ENCODE data around the gene PTDSS2.

Gene PTDSS2

DNA sequence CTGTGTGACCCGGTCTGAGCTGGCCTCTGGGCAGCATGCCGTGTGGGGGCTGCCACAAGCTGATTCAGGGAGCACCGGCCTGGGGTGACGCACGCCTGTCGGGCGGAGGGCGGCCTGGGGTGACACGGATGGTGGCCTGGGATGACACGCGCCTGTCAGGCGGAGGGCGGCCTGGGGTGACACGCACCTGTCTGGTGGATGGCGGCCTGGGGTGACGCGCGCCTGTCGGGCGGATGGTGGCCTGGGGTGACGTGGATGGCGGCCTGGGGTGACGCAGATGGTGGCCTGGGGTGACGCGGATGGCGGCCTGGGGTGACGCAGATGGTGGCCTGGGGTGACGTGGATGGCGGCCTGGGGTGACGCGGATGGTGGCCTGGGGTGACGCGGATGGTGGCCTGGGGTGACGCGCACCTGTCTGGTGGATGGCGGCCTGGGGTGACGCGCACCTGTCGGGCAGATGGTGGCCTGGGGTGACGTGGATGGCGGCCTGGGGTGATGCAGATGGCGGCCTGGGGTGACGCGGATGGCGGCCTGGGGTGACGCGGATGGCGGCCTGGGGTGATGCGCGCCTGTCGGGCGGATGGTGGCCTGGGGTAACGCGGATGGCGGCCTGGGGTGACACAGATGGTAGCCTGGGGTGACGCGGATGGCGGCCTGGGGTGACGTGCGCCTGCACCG lies 21.5 kb downstream of the PTDSS2 start:
- no peak for DNase-seq

DNA sequence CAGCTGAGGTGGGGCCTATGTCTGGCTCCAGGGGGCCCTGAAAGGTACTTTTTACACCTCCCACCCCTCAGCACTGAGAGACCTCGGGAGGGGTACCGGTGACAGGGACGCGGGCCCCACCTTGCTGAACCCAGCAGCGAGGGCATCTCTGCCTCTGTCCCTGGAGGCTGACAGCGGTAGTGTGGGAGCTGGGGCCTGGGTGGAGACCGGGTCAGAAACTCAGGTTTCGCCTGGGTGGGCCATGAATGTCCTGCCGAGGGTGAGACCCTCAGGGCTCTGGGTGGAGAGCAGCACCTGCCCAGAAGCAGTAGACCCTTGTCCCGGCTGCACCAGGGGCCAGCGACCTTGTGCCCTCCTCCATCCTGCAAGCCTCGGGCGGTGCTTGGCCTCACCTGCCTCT lies 22.2 kb downstream of the PTDSS2 start:
- no peak for DNase-seq

DNA sequence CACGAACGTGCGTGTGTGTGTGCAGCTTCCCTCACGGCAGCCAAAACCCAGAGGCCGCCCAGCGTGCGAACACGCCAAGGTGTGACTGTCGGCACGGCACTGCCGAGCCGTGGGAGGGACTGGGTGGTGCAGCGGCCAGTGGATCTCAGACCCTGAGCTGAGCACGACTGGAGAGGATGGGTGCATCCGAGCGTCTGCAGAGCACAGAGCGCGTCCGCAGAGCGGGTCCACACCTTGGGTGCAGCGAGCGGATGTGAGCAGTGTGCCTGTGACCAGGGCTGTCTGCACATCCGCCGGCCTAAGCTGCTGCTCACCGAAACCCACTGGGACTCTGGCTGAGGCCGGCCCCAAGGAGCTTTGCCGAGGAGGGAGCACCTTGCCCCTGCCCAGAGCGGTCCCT lies 22.7 kb downstream of the PTDSS2 start:
- DNase-seq: no peak

DNA sequence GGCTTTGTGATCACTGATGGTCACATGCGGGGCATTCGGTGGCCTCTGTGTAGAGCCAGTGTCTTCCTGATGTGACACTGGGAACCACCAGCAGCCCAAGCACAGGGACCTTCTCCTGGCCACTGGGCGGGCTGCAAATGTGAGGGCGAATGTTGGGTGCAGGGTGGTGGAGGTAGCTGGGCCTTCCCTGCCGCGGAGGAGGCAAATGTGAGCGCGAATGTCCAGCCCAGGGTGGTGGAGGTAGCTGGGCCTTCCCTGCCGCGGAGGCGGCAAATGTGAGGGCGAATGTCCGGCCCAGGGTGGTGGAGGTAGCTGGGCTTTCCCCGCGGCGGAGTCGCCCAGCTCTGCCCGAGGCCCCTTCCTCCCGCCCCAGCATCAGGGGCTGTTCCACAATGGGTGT lies 23.3 kb downstream of the PTDSS2 start:
- DNase-seq: no peak

DNA sequence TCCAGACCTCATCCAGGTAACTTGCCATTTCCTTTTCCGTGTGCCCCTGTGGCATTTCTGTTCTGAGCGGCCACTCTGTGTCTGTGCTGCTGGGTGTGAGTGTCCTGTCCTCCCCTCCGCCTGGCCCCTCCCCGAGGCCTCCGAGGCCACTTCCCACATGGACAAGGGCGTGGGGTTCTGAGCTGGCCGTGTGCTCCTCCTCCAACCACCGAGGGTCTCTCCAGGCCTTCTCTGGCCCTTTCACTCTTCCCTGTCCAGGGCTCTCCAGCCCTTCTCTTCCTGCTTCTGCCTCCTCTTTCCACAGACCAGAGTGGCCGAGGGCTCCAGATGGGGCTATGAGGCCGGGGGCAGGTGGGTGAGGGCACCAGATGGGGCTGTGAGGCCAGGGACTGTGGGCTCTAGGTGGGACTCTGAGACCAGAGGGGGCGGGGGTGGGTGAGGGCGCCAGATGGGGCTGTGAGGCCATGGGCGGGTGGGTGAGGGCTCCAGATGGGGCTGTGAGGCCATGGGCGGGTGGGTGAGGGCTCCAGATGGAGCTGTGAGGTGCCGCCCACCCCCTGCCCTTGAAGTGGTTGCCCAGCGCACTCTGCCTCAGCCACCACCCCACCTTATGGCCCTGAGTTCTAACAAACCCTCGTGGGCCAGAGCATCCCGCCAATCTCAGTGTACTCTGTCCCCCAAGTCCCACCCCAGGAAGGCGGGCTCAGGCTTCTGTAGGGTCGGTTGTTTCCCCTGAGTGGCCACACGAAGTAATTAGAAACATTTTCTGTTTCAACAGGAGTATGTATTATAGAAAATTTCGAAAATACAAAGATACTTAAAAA lies 24.1 kb downstream of the PTDSS2 start:
- DNase-seq: no peak

DNA sequence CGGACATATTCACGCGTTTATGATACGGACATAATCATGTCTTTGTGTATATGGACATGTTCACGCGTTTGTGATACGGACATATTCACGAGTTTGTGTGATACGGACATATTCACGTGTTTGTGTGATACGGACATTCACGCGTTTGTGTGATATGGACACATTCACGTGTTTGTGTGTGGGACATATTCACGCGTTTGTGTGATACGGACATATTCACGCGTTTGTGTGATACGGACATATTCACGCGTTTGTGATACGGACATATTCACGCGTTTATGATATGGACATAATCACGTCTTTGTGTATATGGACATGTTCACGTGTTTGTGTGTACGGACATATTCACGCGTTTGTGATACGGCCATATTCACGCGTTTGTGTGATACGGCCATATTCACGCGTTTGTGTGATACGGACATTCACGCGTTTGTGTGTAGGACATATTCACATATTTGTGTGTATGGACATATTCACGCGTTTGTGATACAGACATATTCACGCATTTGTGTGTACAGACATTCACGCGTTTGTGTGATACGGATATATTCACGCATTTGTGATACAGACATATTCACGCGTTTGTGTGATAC lies 24.9 kb downstream of the PTDSS2 start:
- DNase-seq: no peak

DNA sequence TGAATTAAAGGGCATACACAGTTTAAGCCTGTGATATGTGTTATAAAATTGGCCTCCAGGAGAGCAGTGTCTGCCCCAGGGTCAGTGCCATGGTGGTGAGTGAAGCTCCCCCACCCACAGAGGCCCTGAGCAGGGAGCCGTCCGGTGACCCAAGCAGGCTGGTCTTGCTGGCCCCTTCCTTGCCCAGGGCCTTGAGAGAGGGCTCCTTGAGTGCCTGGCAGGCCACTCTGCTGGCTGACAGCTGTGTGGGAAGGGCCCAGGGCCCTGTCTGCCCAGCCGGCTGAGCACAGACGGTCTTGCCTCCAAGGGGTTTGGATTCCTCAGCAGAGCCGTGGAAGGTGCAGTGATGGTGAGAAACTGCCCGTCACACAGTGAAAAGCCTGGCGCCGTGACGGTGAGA lies 25.9 kb downstream of the PTDSS2 start:
- no peak for DNase-seq

DNA sequence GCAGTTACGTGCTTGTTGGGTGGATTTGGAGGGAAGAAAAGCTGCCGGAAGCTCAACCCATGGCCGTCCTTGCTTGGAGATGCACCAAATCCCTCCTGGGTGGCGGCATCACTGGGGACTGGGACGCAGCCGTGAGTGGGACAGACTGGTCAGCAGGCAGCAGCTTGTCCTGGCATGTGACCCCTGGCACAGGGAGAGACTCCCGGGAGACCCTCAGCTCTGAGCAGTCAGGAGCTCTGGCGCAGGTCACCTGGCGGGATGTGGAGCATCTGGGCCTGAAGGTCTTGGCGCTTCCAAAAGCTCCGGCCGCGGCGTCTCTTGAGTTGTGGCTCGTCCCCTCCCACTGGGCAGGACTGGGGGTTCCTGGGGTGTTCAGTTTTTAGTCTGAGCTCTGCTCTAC lies 26.3 kb downstream of the PTDSS2 start:
- DNase-seq: no peak

DNA sequence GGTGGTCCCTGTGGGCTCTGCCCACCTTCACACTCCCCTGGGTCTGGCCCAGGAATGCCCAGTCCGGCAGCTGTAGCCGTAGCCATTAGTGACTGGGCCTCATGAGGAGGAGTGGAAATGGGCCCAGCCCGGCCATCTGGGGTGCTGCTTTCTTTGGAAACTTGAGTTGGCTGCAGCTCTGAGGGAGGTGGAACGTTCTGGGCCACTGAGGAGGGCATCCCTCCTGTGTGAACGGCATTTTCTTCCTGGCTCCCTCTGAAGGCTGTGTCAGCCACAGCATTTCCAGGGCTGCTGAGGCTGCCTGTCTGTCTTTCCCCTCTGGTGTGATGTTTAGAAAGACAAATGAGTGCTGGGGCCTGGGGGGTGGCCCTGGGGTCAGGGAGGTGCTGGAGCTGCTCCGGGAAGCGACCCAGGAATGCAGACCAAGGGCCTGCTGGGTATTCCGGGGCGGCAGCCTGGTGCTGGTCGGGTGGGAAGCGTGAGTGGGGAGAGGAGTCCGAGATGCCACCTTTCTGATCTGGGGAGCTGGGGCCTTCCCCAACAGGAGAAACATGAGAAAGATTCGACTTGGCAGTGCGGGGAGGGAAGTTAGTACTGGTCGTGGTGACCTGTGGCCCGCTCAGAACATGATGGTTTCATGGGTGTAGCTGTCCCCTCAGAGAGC lies 27.1 kb downstream of the PTDSS2 start:
- no peak for DNase-seq

DNA sequence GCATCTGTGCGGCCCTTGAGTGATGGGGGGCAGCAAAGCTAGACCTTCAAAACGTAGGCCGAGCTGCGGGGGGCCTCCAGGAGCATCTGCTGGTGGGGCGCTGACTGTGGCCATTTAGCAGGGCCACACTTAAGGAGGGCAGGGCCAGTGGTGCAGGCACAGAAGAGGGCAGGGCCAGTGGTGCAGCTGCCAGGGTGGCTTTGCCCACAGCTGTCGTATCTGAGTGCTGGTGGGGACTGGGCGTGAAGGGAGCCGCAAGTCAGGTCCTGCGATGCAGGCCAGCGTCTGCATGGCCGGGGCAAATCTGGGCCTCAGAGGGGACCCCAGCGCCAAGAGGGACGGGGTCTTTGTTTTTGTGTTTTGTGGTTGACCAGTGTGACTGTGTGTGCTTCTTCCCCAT lies 29.2 kb downstream of the PTDSS2 start:
- DNase-seq: no peak

DNA sequence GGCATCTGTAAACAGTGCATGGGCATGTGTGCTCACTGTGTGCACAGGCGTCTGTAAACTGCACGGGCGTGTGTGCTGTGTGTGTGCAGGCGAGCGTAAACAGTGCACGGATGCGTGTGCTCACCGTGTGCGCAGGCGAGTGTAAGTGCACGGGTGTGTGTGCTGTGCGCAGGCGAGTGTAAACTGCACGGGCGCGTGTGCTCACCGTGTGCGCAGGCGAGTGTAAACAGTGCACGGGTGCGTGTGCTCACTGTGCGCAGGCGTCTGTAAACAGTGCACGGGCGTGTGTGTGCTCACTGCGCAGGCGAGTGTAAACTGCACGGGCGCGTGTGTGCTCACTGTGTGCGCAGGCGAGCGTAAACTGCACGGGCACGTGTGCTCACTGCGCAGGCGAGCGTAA lies 34.5 kb downstream of the PTDSS2 start:
- no peak for DNase-seq

DNA sequence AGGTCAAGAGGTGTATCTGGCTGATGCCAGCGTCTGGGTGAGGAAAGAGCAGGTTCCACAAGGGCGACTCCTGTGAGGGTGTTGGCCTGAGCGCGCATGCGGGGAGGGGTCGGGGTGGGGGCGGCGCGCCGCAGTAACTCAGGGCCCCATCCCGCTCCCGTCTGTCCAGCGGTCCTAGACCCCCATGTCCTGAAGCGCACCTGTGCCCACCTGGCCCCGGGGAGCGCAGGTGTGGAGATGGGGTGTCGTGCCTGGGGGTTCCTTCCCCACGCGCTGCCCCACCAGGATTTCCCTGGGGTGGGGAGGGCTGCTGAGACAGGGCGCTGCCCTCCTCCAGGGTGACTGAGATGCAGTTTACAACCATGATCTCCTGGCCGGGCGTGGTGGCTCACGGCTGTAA lies 36.1 kb downstream of the PTDSS2 start:
- no peak for DNase-seq

DNA sequence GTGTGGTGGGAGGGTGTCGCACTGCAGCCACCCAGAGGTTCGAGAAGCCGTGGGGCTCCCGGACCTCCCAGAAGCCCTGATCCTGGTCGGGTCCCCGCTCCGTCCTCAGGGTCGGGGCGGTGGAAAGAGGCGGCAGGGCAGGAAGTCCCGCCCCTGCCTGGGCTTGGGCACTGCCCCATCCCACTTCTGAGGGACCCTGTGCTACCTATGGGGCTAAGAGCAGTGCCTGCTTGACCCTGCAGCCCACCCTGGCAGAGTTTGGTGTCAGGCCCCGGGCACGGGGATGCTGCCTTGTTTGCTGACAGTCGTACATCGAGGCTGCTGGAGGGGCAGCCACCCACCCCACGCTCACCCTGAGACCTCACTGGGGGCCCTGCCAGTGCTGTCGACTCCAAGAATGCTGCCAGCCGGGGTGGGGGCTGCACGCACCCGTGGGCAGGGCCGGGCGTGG lies 37.5 kb downstream of the PTDSS2 start:
- DNase-seq: no peak

DNA sequence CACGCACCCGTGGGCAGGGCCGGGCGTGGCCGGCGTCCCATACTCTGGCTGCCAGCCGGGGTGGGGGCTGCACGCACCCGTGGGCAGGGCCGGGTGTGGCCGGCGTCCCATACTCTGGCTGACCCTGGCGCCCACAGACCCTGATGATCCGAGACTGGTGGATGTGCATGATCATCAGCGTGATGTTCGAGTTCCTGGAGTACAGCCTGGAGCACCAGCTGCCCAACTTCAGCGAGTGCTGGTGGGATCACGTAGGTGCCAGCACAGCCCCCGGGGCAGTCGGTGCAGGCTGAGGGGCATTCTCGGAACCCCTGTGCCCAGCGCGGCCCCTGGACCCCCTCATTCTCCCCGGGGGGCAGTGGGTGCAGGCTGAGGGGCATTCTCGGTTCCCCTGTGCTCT lies 38.0 kb downstream of the PTDSS2 start:
- no peak for DNase-seq

DNA sequence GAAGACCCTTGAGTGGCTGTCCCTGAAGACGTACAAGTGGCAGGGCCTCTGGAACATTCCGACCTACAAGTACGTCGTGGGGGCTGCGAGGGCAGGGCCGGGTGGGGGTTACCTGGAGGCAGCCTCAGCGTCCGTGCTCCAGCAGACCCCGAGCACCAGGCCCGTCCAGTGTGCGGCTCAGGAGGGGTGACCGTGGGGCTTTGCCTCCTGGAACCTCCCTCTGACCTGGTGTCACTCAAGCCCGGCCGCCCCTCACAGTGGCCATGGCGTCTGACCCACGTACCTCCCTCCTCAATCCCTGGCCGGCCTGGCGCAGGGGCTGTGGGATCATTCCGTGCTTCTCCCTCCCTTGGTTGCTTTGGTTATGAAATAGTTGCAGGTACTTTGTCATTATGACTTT lies 38.5 kb downstream of the PTDSS2 start:
- DNase-seq: no peak

DNA sequence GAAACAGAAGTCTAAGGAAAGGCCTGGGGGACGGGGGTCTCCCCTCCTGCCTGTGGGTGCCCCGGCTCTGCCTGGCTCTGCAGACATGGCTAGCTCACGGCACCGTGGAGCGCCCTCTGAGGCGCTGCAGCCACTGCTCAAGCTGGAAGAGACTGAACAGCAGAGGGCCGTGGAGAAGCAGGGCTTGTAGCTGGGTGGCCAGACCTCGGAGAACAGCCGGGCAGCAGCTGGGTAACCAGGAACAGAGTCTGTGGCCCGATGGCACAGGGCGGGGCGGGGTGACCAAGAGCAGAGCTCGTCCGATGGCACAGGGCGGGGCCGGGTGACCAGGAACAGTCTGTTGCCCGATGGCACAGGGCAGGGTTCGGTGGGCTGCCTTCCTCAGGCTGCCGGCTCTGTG lies 38.9 kb downstream of the PTDSS2 start:
- DNase-seq: no peak

DNA sequence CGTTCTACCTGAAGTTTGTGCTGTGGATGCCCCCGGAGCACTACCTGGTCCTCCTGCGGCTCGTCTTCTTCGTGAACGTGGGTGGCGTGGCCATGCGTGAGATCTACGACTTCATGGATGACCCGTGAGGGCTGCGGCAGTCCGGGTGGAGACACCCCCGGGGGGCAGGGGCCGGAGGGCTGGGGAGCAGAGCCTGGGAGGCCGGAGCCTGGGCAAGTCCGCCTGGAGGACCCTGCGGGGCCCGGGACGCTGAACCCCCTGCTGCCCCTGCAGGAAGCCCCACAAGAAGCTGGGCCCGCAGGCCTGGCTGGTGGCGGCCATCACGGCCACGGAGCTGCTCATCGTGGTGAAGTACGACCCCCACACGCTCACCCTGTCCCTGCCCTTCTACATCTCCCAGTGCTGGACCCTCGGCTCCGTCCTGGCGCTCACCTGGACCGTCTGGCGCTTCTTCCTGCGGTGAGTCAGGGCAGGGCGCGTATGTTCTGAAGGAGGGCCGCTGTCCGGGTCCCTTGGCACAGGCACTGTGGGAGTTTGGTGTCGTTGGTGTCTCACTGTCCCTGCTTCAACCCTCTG lies 39.6 kb downstream of the PTDSS2 start:
- no peak for DNase-seq

DNA sequence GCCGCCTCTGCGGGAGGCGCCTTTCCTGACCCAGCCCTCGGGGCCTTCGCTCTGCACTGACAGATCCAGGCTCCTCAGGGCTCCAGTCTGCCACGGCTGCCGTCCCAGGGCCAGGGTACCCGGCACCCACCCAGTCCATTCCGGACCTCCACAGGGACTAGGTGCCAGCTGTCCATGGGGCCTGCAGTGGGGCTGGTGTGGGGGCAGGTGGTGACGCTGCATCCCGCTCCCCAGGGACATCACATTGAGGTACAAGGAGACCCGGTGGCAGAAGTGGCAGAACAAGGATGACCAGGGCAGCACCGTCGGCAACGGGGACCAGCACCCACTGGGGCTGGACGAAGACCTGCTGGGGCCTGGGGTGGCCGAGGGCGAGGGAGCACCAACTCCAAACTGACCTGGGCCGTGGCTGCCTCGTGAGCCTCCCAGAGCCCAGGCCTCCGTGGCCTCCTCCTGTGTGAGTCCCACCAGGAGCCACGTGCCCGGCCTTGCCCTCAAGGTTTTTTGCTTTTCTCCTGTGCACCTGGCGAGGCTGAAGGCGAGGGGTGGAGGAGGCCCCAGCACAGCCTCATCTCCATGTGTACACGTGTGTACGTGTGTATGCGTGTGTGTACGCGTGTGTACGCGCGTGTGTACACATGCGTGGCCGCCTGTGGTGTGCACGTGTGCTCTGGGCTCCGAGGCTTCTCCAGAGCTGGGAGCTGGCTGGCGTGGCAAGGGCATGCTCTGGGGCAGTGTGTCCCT lies 40.3 kb downstream of the PTDSS2 start:
- DNase-seq: no peak

DNA sequence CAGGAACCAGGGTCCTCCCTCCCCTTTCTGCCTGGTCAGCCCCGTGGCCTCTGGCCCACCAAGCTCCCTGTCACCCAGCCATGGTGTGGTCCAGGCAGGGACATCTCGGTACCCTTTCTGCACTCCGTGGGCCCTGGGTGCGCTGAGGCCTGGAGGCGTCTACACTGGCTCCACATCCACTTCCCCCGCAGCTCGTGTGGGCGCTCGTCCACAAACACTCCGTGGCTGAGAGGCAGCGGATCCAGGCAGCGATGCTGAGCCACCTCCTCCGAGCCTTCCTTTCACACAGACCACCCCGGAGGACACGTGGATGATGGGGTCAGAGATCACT lies 40.8 kb downstream of the PTDSS2 start:
- no peak for DNase-seq

DNA sequence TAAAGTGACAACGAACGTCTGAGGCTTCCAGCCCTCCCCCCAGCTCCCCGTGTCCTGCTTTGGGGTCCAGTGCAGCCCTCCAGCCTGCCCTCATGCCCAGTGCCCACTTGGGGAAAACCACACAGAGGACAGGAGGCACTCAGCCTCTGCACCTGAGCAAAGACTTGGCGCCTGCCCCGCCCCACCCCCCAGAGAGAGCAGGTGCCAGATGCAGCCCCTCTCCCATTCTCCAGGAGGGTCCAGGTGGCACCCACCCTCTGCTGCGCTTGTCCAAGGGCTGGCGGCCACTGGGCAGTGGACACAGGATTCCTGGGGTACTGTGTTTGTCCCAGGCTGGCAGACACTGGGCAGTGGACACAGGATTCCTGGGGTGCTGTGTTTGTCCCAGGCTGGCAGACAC lies 41.3 kb downstream of the PTDSS2 start:
- no peak for DNase-seq

DNA sequence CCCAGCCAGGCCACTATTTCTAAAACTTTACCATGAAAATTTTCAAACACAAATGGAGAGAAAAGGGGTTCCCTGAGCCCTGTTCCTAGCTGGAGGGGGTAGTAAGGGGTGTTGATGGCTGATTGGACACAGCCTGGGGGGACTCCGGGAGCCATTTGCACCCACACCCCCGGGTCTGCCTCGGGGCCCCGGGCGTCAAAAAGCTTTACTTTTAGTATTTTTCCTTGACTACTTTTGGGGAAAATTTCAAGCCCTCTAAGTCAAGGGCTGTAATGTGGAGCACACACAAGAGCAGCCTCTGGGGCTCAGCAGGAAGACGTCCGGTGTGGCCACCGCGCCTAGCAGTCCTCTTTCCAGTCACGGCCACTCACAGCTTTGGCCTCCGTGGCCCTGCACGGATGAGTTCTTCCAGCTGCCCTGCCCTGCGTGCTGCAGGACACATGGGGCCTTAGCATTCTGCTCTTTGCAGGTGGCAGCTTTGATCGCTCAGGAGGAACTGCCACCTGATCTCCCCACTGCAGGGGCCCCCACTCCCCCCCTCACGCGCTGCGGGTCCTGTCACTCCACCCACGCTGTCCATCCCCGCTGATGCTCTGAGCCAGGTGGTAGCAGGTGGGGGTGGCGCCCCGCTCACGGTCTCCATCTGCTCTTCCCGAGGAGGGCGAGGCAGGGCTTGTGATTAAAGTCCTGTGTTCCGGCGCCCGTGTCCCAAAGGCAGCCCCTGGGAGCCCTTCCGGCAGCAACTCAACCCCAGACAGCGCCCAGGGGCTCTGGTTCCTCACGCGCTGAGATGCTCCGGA lies 42.5 kb downstream of the PTDSS2 start:
- no peak for DNase-seq
